ENCODE measurements around the gene IER5. TPM values are rescaled to one million over a fixed set of nuclear protein-coding genes. Genes with fewer than 3 reads are reported as not detected.

The IER5 gene
- total and polyA plus RNA-seq, 4 donors = 18.6 to 34.5 (median 26.2) TPM

GRCh38 chr1:181124291-181124751 is 35.8 kb downstream of the IER5 start:
- DNase-seq = no peak
- H3K27me3 ChIP-seq (ENCODE audit: control insufficient read depth in 3 of 3, insufficient read depth in 3 of 3, low read length in 2 of 3) = no peaks in the 10 kb centered on the region
- 8% methylated on average over 2 of the region's 2 CpGs; no CpG with 5 or more reads in 1 of the 2 donors for WGBS, 2 donors
- TF ChIP-seq CTCF (IDR thresholded peaks at IDR 0.05; ENCODE audit: control extremely low read depth, extremely low read depth) = no peak
- peaks cover 0 to 23% (median 11%) of the 10 kb centered on the region in 5 donors for H3K4me1 ChIP-seq (ENCODE audit: control insufficient read depth in 5 of 5, insufficient read depth in 5 of 5, low read length in 5 of 5)
- H3K36me3 ChIP-seq (ENCODE audit: control insufficient read depth in 4 of 4, insufficient read depth in 4 of 4, low read length in 4 of 4) = no peaks in the 10 kb centered on the region
- no peaks in the 10 kb centered on the region for H3K9me3 ChIP-seq (ENCODE audit: control insufficient read depth in 4 of 4, insufficient read depth in 3 of 4, low read length in 3 of 4)
- H3K9ac ChIP-seq (ENCODE audit: insufficient read depth in 1 of 2, low read length in 2 of 2) = no peak overlapping the region
- peak; percentile 27 for ATAC-seq (ENCODE audit: insufficient read depth, low FRiP score)
- H3K27ac ChIP-seq (ENCODE audit: low read depth in 1 of 2, low read length in 1 of 2) = no peak overlapping the region
- H3K4me3 ChIP-seq = no peak overlapping the region

GRCh38 chr1:181126289-181126688 is 37.8 kb downstream of the IER5 start:
- H3K4me1 ChIP-seq (ENCODE audit: control insufficient read depth in 5 of 5, insufficient read depth in 5 of 5, low read length in 5 of 5) = peaks cover 0 to 25% (median 8%) of the 10 kb centered on the region in 5 donors
- H3K27ac ChIP-seq (ENCODE audit: low read depth in 1 of 2, low read length in 1 of 2) = no peak overlapping the region
- no peaks in the 10 kb centered on the region for H3K9me3 ChIP-seq (ENCODE audit: control insufficient read depth in 4 of 4, insufficient read depth in 3 of 4, low read length in 3 of 4)
- no peaks in the 10 kb centered on the region for H3K36me3 ChIP-seq (ENCODE audit: control insufficient read depth in 4 of 4, insufficient read depth in 4 of 4, low read length in 4 of 4)
- no peaks in the 10 kb centered on the region for H3K27me3 ChIP-seq (ENCODE audit: control insufficient read depth in 3 of 3, insufficient read depth in 3 of 3, low read length in 2 of 3)
- DNase-seq (no peak), ATAC-seq (ENCODE audit: insufficient read depth, low FRiP score) (no peak)
- TF ChIP-seq CTCF (IDR thresholded peaks at IDR 0.05; ENCODE audit: control extremely low read depth, extremely low read depth) = no peak
- 68 to 98% methylated on average over 4 of the region's 4 CpGs for WGBS, 2 donors
- H3K4me3 ChIP-seq = no peak overlapping the region
- H3K9ac ChIP-seq (ENCODE audit: insufficient read depth in 1 of 2, low read length in 2 of 2) = no peak overlapping the region

- no peaks in the 10 kb centered on the region for H3K9me3 ChIP-seq (ENCODE audit: control insufficient read depth in 4 of 4, insufficient read depth in 3 of 4, low read length in 3 of 4)
- no peak overlapping the region for H3K9ac ChIP-seq (ENCODE audit: insufficient read depth in 1 of 2, low read length in 2 of 2)
- H3K27ac ChIP-seq (ENCODE audit: low read depth in 1 of 2, low read length in 1 of 2) = peak overlapping the region in 1 of 2 donors; percentile 4
- DNase-seq = peak; percentile 58 to 76 (median 75)
- TF ChIP-seq CTCF (IDR thresholded peaks at IDR 0.05; ENCODE audit: control extremely low read depth, extremely low read depth) = no peak
- no peak for ATAC-seq (ENCODE audit: insufficient read depth, low FRiP score)
- WGBS, 2 donors = 56 to 78% methylated on average over 10 of the region's 10 CpGs
- H3K4me3 ChIP-seq = no peak overlapping the region
- H3K36me3 ChIP-seq (ENCODE audit: control insufficient read depth in 4 of 4, insufficient read depth in 4 of 4, low read length in 4 of 4) = no peaks in the 10 kb centered on the region
- peaks cover 0 to 25% (median 8%) of the 10 kb centered on the region in 5 donors for H3K4me1 ChIP-seq (ENCODE audit: control insufficient read depth in 5 of 5, insufficient read depth in 5 of 5, low read length in 5 of 5)
- H3K27me3 ChIP-seq (ENCODE audit: control insufficient read depth in 3 of 3, insufficient read depth in 3 of 3, low read length in 2 of 3) = no peaks in the 10 kb centered on the region
These were observed 38.5 kb downstream of the IER5 start for GRCh38 chr1:181126871-181127587.
